ENCODE results near the gene GLOD4. TPM values are rescaled to one million over a fixed set of nuclear protein-coding genes. Genes with fewer than 3 reads are reported as not detected.
"Not testable (repeated sequence)": the region's sequence is repeated elsewhere in the genome, so short reads cannot be mapped to it uniquely, and the experiment has no call there.

GLOD4 gene
- total and polyA plus RNA-seq, 4 experiments from 2014 or later: 94.9 to 131 (median 109) TPM

DNA sequence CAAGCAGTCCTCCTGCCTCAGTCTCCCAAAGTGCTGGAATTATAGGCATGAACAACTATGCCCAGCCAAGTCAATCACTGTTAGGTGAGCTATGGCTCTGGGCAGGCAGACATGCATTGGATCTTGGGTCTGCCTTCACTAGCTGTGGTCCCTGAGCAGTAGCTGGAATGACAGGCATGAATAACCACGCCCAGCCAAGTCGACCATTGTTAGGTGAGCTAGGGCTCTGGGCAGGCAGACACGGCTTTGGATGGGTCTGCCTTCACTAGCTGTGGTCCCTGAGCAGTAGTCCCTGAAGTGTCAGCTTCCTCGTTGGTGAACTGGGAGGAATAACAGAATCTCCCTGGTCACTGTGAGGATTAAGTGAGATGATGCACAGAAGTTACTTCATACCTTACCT lies 6.5 kb upstream of the GLOD4 start:
- no peak overlapping the region for H3K27ac Mint-ChIP-seq
- H3K36me3 Mint-ChIP-seq: peaks cover 20 to 54% of the 10 kb centered on the region in 2 donors
- H3K27me3 Mint-ChIP-seq: no peaks in the 10 kb centered on the region
- H3K27ac ChIP-seq (ENCODE audit: low read depth, low read length): no peak overlapping the region
- H3K4me3 Mint-ChIP-seq: no peak overlapping the region
- intact Hi-C loops (cut with micrococcal nuclease): no loop called here
- POLR2A ChIA-PET (ENCODE audit: partially characterized antibody): no interaction called here
- peaks cover 7 to 15% (median 12%) of the 10 kb centered on the region in 4 donors for H3K4me1 Mint-ChIP-seq
- H3K36me3 ChIP-seq (ENCODE audit: insufficient read depth, low read length): peaks cover 46% of the 10 kb centered on the region
- peaks cover 0 to 2% (median 0%) of the 10 kb centered on the region in 8 donors for H3K9me3 Mint-ChIP-seq
- no peak overlapping the region for H3K4me3 ChIP-seq (ENCODE audit: low read length in 2 of 2)
- no peaks in the 10 kb centered on the region for H3K9me3 ChIP-seq (ENCODE audit: control insufficient read depth in 1 of 2, low read length in 2 of 2)
- no peaks in the 10 kb centered on the region for H3K27me3 ChIP-seq (ENCODE audit: insufficient read depth, low read length)
- H3K4me1 ChIP-seq (ENCODE audit: insufficient read depth, low read length): peaks cover 14% of the 10 kb centered on the region
- CTCF ChIA-PET (ENCODE audit: partially characterized antibody): interaction anchor here (0.9 kb wide), 1 partner anchor 192 kb away, joined by 8 read pairs; no protein-coding TSS in a partner anchor
- no peak for DNase-seq

DNA sequence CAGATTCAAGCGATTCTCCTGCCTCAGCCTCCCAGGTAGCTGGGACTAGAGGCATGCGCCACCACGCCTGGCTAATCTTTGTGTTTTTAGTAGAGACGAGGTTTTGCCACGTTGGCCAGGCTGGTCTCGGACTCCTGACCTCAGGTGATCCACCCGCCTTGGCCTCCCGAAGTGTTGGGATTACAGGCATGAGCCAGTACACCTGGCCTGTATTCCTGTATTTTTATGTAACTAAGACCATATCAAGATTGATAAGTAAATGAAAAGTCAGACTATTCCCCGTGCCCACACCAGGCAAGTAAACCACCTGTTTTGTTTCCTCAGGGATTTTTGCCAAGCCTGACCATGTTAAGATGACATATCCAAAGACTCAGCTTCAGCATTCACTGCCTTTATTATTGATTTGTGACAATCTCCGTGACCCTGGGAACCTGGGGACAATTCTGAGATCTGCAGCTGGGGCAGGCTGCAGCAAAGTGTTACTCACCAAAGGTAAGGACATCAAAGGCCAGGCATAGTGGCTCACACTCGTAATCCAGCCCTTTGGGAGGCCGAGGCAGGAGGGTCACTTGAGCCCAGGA lies 5.7 kb upstream of the GLOD4 start:
- Mint-ChIP-seq H3K27ac (no peak overlapping the region), H3K36me3 (peaks cover 18 to 55% of the 10 kb centered on the region in 2 donors), H3K9me3 (peaks cover 0 to 2% (median 0%) of the 10 kb centered on the region in 8 donors), H3K4me3 (no peak overlapping the region), H3K27me3 (no peaks in the 10 kb centered on the region), H3K4me1 (peaks cover 13 to 20% (median 19%) of the 10 kb centered on the region in 4 donors)
- intact Hi-C loops (cut with micrococcal nuclease): no loop called here
- ChIA-PET CTCF (ENCODE audit: partially characterized antibody) (no interaction called here), POLR2A (ENCODE audit: partially characterized antibody) (no interaction called here)
- Histone ChIP-seq H3K27me3 (ENCODE audit: insufficient read depth, low read length) (no peaks in the 10 kb centered on the region), H3K4me1 (ENCODE audit: insufficient read depth, low read length) (peaks cover 22% of the 10 kb centered on the region), H3K9me3 (ENCODE audit: control insufficient read depth in 1 of 2, low read length in 2 of 2) (no peaks in the 10 kb centered on the region), H3K36me3 (ENCODE audit: insufficient read depth, low read length) (peaks cover 46% of the 10 kb centered on the region), H3K4me3 (ENCODE audit: low read length in 2 of 2) (no peak overlapping the region), H3K27ac (ENCODE audit: low read depth, low read length) (no peak overlapping the region)
- DNase-seq: no peak

- H3K27ac ChIP-seq (ENCODE audit: low read depth, low read length); CTCF ChIA-PET (ENCODE audit: partially characterized antibody); H3K4me3 ChIP-seq (ENCODE audit: low read length in 2 of 2); H3K4me3 Mint-ChIP-seq; H3K27ac Mint-ChIP-seq; intact Hi-C loops (cut with micrococcal nuclease); POLR2A ChIA-PET (ENCODE audit: partially characterized antibody); DNase-seq; H3K9me3 ChIP-seq (ENCODE audit: control insufficient read depth in 1 of 2, low read length in 2 of 2); H3K9me3 Mint-ChIP-seq; H3K27me3 Mint-ChIP-seq; H3K27me3 ChIP-seq (ENCODE audit: insufficient read depth, low read length): not testable (repeated sequence)
- peaks cover 31% of the 10 kb centered on the region for H3K4me1 ChIP-seq (ENCODE audit: insufficient read depth, low read length)
- H3K36me3 ChIP-seq (ENCODE audit: insufficient read depth, low read length): peaks cover 28% of the 10 kb centered on the region
- Mint-ChIP-seq H3K4me1 (peaks cover 19 to 37% (median 31%) of the 10 kb centered on the region in 4 donors), H3K36me3 (peaks cover 2 to 57% of the 10 kb centered on the region in 2 donors)
Observed at GRCh38 chr17:785901-786300, 3.8 kb upstream of the GLOD4 start.

DNA sequence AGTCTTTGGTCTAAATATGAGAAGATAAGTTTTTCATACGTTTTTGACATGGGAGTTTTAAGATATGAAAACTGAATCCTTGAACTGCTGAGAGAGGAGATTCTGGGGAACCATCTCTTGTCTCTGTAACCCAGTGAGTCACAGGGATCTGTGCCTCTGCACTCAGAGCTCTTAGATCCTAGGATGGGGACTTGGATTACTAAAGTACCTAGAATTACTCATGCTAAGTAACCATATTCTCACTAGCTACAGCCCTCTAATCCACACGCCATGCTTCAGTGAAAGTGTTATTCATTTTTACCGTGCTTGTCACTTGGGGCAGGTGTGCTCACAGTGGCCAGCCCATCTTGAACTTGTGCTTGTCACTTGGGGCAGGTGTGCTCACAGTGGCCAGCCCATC lies 2.1 kb upstream of the GLOD4 start:
- Mint-ChIP-seq H3K27ac (peak overlapping the region in 3 of 7 donors; percentile 16 to 99 (median 66)), H3K4me3 (peak overlapping the region in 7 of 8 donors; percentile 23 to 98 (median 63)), H3K4me1 (peaks cover 22 to 43% (median 36%) of the 10 kb centered on the region in 4 donors), H3K9me3 (peaks cover 0 to 3% (median 0%) of the 10 kb centered on the region in 8 donors), H3K36me3 (peaks cover 0 to 48% of the 10 kb centered on the region in 2 donors), H3K27me3 (no peaks in the 10 kb centered on the region)
- Histone ChIP-seq H3K4me1 (ENCODE audit: insufficient read depth, low read length) (peaks cover 38% of the 10 kb centered on the region), H3K4me3 (ENCODE audit: low read length in 2 of 2) (no peak overlapping the region), H3K9me3 (ENCODE audit: control insufficient read depth in 1 of 2, low read length in 2 of 2) (no peaks in the 10 kb centered on the region), H3K27me3 (ENCODE audit: insufficient read depth, low read length) (no peaks in the 10 kb centered on the region), H3K27ac (ENCODE audit: low read depth, low read length) (no peak overlapping the region), H3K36me3 (ENCODE audit: insufficient read depth, low read length) (peaks cover 15% of the 10 kb centered on the region)
- ChIA-PET CTCF (ENCODE audit: partially characterized antibody) (interaction anchor here (1.3 kb wide), 1 partner anchor 212 kb away, joined by 3 read pairs; the partner anchor contains the start of gene TIMM22), POLR2A (ENCODE audit: partially characterized antibody) (no interaction called here)
- intact Hi-C loops (cut with micrococcal nuclease): no loop called here
- no peak for DNase-seq

DNA sequence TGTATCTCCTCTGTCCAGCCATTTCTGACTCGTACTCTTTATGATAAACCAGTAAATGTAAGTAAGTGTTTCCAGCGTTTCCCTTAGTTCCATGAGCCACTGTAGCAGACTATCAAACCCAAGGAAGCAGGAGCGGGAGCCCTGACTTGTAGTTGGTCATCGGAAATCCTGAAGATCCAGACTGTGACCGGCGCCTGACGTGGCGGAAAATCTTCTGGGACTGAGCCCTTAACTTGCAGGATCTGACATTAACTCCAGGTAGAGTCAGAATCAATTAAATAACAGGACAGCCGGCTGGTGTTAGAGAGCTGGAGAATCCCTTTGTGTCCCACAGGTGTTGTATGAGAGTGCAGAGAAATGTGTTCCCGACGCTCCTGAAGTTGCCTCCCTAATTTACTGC lies 4.0 kb downstream of the GLOD4 start:
- intact Hi-C loops (cut with micrococcal nuclease): no loop called here
- Histone ChIP-seq H3K36me3 (ENCODE audit: insufficient read depth, low read length) (peaks cover 49% of the 10 kb centered on the region), H3K27ac (ENCODE audit: low read depth, low read length) (no peak overlapping the region), H3K27me3 (ENCODE audit: insufficient read depth, low read length) (no peaks in the 10 kb centered on the region), H3K4me1 (ENCODE audit: insufficient read depth, low read length) (peaks cover 19% of the 10 kb centered on the region), H3K9me3 (ENCODE audit: control insufficient read depth in 1 of 2, low read length in 2 of 2) (no peaks in the 10 kb centered on the region), H3K4me3 (ENCODE audit: low read length in 2 of 2) (no peak overlapping the region)
- peak overlapping the region in 1 of 7 donors; percentile 21 for H3K27ac Mint-ChIP-seq
- H3K4me1 Mint-ChIP-seq: peaks cover 18 to 42% (median 26%) of the 10 kb centered on the region in 4 donors
- H3K4me3 Mint-ChIP-seq: peak overlapping the region in 1 of 8 donors; percentile 6
- peaks cover 42 to 79% of the 10 kb centered on the region in 2 donors for H3K36me3 Mint-ChIP-seq
- no peak for DNase-seq
- H3K27me3 Mint-ChIP-seq: no peaks in the 10 kb centered on the region
- CTCF ChIA-PET (ENCODE audit: partially characterized antibody): interaction anchor here (1.6 kb wide), 1 partner anchor 203 kb away, joined by 4 read pairs; no protein-coding TSS in a partner anchor
- POLR2A ChIA-PET (ENCODE audit: partially characterized antibody): interaction anchor here (1.6 kb wide), 1 partner anchor 26 kb away, joined by 6 read pairs; the partner anchor contains the start of gene GEMIN4
- H3K9me3 Mint-ChIP-seq: peaks cover 0 to 3% (median 0%) of the 10 kb centered on the region in 8 donors

- Mint-ChIP-seq H3K36me3 (peaks cover 70 to 83% of the 10 kb centered on the region in 2 donors), H3K9me3 (no peaks in the 10 kb centered on the region), H3K4me3 (no peak overlapping the region), H3K27ac (peak overlapping the region in 3 of 7 donors; percentile 42 to 55 (median 48)), H3K4me1 (peaks cover 5 to 20% (median 6%) of the 10 kb centered on the region in 4 donors), H3K27me3 (no peaks in the 10 kb centered on the region)
- CTCF ChIA-PET (ENCODE audit: partially characterized antibody): no interaction called here
- DNase-seq: no peak
- no peak overlapping the region for H3K27ac ChIP-seq (ENCODE audit: low read depth, low read length)
- H3K4me3 ChIP-seq (ENCODE audit: low read length in 2 of 2): no peak overlapping the region
- no peaks in the 10 kb centered on the region for H3K27me3 ChIP-seq (ENCODE audit: insufficient read depth, low read length)
- intact Hi-C loops (cut with micrococcal nuclease): no loop called here
- POLR2A ChIA-PET (ENCODE audit: partially characterized antibody): interaction anchor here (1.9 kb wide), 1 partner anchor 8 kb away, joined by 8 read pairs; the partner anchor contains the start of genes GLOD4 and MRM3
- no peaks in the 10 kb centered on the region for H3K4me1 ChIP-seq (ENCODE audit: insufficient read depth, low read length)
- no peaks in the 10 kb centered on the region for H3K9me3 ChIP-seq (ENCODE audit: control insufficient read depth in 1 of 2, low read length in 2 of 2)
- H3K36me3 ChIP-seq (ENCODE audit: insufficient read depth, low read length): peaks cover 72% of the 10 kb centered on the region
Observed at GRCh38 chr17:774313-774584, 7.8 kb downstream of the GLOD4 start.

DNA sequence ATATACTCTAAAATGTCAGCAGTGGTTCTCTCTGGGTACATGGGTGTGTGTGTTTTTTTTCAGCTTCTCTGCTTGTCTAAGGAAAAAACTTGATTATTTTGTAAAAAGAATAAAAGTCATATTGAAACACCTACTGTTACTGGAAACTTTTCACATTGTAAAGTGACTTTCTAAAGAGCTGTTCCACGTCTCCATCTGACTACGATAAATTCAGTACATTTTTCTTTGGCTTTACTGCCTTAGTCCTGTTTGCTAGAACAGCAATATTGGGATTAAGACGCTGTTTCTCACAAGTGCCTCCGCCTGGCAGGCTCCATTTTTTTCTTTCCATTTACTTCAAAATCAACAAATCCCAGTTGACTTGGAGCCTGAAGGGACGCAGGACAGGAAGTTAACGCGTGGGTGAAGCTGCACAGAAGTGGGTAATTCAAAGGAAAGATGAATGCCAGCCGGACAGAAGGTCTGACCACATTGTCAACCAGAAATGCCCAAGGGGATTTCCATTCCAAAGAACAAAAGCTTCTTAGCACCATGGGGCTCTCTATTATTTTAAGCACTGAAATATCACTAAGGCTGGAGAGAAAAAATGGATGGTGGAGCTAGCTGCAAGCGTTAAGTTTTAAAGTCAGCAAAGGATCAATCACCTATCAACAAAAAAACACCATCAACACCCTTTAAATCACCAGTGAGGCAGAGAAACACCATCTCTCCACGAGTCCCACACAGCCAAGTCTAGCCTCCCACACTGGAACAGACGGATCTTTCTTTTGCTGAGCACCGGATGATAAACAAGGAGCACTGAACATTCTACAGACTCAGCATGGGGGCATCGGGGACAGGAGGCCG lies 8.4 kb downstream of the GLOD4 start:
- Mint-ChIP-seq H3K4me1 (peaks cover 5 to 20% (median 6%) of the 10 kb centered on the region in 4 donors), H3K27me3 (no peaks in the 10 kb centered on the region), H3K9me3 (no peaks in the 10 kb centered on the region), H3K4me3 (no peak overlapping the region), H3K27ac (peak overlapping the region in 3 of 7 donors; percentile 42 to 55 (median 48)), H3K36me3 (peaks cover 74 to 84% of the 10 kb centered on the region in 2 donors)
- intact Hi-C loops (cut with micrococcal nuclease): no loop called here
- H3K27ac ChIP-seq (ENCODE audit: low read depth, low read length): no peak overlapping the region
- H3K4me1 ChIP-seq (ENCODE audit: insufficient read depth, low read length): no peaks in the 10 kb centered on the region
- H3K4me3 ChIP-seq (ENCODE audit: low read length in 2 of 2): no peak overlapping the region
- no peak for DNase-seq
- CTCF ChIA-PET (ENCODE audit: partially characterized antibody): no interaction called here
- peaks cover 74% of the 10 kb centered on the region for H3K36me3 ChIP-seq (ENCODE audit: insufficient read depth, low read length)
- no peaks in the 10 kb centered on the region for H3K9me3 ChIP-seq (ENCODE audit: control insufficient read depth in 1 of 2, low read length in 2 of 2)
- POLR2A ChIA-PET (ENCODE audit: partially characterized antibody): interaction anchor here (1.9 kb wide), 1 partner anchor 9 kb away, joined by 8 read pairs; the partner anchor contains the start of genes GLOD4 and MRM3
- no peaks in the 10 kb centered on the region for H3K27me3 ChIP-seq (ENCODE audit: insufficient read depth, low read length)
